Naive thymus-derived CD8-positive, alpha-beta T cell (primary cell): ENCODE measurements around the gene SLC35F3. TPM values are rescaled to one million over a fixed set of nuclear protein-coding genes. Genes with fewer than 3 reads are reported as not detected.
"Not testable (repeated sequence)": the region's sequence is repeated elsewhere in the genome, so short reads cannot be mapped to it uniquely, and the experiment has no call there.

Source experiments
- ATAC-seq, 2 donors: fragments of 150-1000 bp; cut with Tn5 transposase in 1 of 2; sonication (Bioruptor Pico), chemical (Tn5 transposase) in 1 of 2; 1 replicate in 1 of 2; 2 replicates in 1 of 2; pipeline ENCODE4 v1.10.0; 2021; ENCODE audit warnings: mild to moderate bottlenecking in 2 of 2, moderate library complexity in 2 of 2
- POLR2A ChIA-PET: fragments of 350-600 bp; sonication (Branson Sonifier 250); formaldehyde crosslinking; loops from one replicate; lab custom pipeline; 2021; ENCODE audit warnings: antibody characterized with exemption; lab: Charles Lee
- DNase-seq, 10 donors: peaks; one replicate each; pipeline versions ENCODE4 v3.0.0 to v3.0.0-alpha.2; 2020 to 2022
- H3K27ac Mint-ChIP-seq, 10 donors: one replicate each; pipeline ENCODE4 v1.8.0; 2020 to 2022; ENCODE audit warnings: mild to moderate bottlenecking in 10 of 10, mixed read lengths in 10 of 10, moderate library complexity in 4 of 10, inconsistent platforms in 1 of 10
- H3K27me3 Mint-ChIP-seq, 5 donors: one replicate each; pipeline ENCODE4 v1.8.0; 2021 to 2022; ENCODE audit warnings: mixed read lengths in 5 of 5
- H3K36me3 Mint-ChIP-seq, 3 donors: one replicate each; pipeline ENCODE4 v1.8.0; 2020 to 2022; ENCODE audit warnings: mixed read lengths in 3 of 3, mild to moderate bottlenecking in 2 of 3, inconsistent platforms in 1 of 3
- H3K4me1 Mint-ChIP-seq, 4 donors: one replicate each; pipeline ENCODE4 v1.8.0; 2021 to 2022; ENCODE audit warnings: mixed read lengths in 4 of 4
- H3K4me3 Mint-ChIP-seq, 10 donors: one replicate each; pipeline ENCODE4 v1.8.0; 2020 to 2022; ENCODE audit warnings: mild to moderate bottlenecking in 10 of 10, mixed read lengths in 10 of 10, moderate library complexity in 6 of 10, inconsistent platforms in 1 of 10
- H3K9me3 Mint-ChIP-seq, 9 donors: one replicate each; pipeline ENCODE4 v1.8.0; 2020 to 2022; ENCODE audit warnings: mixed read lengths in 9 of 9, mild to moderate bottlenecking in 3 of 9, inconsistent platforms in 1 of 9, moderate library complexity in 1 of 9
- polyA plus RNA-seq, 3 donors: library from polyadenylated mRNA; unstranded; fragments of 300-500 nt; fragmentation: Illumina TruSeq; gene quantifications; one replicate each; pipeline ENCODE4 v1.2.3, GENCODE V29; 2021
- total RNA-seq, 8 experiments: library from RNA in 2 of 8; stranded (reverse) in 2 of 8; gene quantifications; one replicate each; pipeline ENCODE4 v1.2.3 and lab custom pipeline; 2021 to 2026

The SLC35F3 gene
- total and polyA plus RNA-seq, 5 experiments from 2014 or later: 0.06 to 0.63 (median 0.33) TPM; not detected in 1

DNA sequence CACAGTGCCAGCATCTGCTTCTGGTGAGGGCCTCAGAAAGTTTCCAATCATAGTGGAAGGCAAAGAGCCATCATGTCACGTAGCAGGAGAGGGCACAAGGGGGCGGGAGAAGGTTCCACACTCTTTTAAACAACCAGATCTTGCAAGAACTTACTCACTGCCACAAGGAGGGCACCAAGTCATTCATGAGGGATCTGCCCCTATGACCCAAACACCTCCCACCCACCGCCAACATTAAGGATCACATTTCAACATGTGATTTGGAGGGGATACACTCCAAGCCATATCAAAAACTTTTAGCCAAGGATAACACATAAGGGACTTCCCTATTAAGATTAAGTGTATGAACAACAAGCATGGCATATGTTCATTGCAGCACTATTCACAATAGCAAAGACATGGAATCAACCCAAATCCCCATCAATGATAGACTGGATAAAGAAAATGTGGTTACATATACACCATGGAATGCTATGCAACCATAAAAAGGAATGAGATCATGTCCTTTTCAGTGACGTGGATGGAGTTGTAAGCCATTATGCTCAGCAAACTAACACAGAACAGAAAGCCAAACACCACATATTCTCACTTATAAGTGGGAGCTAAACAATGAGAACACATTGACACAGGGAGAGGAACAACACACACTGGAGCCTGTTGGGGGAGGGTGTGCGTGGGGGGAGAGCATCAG, 19.9 kb upstream of the SLC35F3 start:
- DNase-seq (no peak), ATAC-seq (no peak)
- Mint-ChIP-seq H3K27ac (no peak overlapping the region), H3K27me3 (peaks cover 14 to 66% (median 20%) of the 10 kb centered on the region in 5 donors), H3K4me3 (no peak overlapping the region), H3K4me1 (no peaks in the 10 kb centered on the region), H3K36me3 (peaks cover 0 to 33% (median 0%) of the 10 kb centered on the region in 3 donors), H3K9me3 (peaks cover 8 to 51% (median 24%) of the 10 kb centered on the region in 9 donors)
- POLR2A ChIA-PET: no interaction called here

DNA sequence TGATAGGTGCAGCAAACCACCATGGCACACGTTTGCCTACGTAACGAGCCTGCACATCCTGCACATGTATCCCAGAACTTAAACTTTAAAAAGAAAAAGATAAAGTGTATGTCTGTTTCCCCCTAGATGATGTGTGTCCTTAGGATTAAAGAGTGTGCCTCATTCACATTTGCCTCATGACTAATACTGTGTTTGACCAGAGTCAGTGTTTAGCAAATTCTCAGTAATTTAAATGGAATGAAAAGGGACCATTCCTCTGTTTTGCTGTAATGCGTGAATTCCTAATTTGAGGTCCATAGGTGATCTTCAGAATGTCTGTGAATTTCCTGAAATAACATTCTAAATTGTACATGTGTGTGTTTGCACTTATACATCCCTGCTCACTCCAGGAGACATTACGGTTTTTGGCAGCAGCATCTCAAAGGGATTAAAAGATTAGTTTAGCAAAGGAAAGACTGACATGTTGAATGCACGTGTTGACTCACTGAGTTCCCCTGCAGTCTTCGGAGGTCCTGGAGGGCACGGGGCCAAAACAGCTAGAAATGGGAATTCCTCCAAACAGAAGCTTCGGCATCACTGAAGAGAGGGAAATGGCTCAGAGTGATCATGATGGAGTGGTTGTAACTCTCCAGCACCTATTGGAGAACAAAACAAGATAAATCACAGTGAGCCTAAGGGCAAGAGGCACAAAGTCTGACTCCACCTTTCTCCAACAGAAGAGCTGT, 19.1 kb upstream of the SLC35F3 start:
- no peak overlapping the region for H3K4me3 Mint-ChIP-seq

DNA sequence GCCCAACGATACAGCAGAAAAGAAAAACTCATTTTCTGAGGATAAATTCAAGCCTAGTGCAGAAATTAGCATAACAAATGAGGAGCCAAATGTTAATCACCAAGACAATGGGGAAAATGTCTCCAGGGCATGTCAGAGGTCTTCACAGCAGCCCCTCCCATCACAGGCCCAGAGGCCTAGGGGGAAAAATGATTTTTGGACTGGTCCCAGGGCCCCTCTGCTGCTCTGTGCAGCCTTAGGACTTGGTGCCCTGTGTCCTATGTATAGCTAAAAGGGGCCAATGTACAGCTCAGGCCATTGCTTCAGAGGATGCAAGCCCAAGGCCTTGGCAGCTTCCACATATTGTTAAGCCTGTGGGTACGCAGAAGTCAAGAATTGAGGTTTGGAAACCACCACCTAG, 13.3 kb upstream of the SLC35F3 start:
- H3K9me3 Mint-ChIP-seq: peaks cover 8 to 60% (median 29%) of the 10 kb centered on the region in 9 donors

More for the DNA sequence above, 19.1 kb upstream of the SLC35F3 start:
- H3K27ac Mint-ChIP-seq: no peak overlapping the region
- H3K9me3 Mint-ChIP-seq: peaks cover 5 to 51% (median 23%) of the 10 kb centered on the region in 9 donors
- peaks cover 0 to 30% (median 0%) of the 10 kb centered on the region in 3 donors for H3K36me3 Mint-ChIP-seq
- POLR2A ChIA-PET: no interaction called here
- ATAC-seq: no peak
- peaks cover 12 to 60% (median 20%) of the 10 kb centered on the region in 5 donors for H3K27me3 Mint-ChIP-seq
- no peaks in the 10 kb centered on the region for H3K4me1 Mint-ChIP-seq
- no peak for DNase-seq

DNA sequence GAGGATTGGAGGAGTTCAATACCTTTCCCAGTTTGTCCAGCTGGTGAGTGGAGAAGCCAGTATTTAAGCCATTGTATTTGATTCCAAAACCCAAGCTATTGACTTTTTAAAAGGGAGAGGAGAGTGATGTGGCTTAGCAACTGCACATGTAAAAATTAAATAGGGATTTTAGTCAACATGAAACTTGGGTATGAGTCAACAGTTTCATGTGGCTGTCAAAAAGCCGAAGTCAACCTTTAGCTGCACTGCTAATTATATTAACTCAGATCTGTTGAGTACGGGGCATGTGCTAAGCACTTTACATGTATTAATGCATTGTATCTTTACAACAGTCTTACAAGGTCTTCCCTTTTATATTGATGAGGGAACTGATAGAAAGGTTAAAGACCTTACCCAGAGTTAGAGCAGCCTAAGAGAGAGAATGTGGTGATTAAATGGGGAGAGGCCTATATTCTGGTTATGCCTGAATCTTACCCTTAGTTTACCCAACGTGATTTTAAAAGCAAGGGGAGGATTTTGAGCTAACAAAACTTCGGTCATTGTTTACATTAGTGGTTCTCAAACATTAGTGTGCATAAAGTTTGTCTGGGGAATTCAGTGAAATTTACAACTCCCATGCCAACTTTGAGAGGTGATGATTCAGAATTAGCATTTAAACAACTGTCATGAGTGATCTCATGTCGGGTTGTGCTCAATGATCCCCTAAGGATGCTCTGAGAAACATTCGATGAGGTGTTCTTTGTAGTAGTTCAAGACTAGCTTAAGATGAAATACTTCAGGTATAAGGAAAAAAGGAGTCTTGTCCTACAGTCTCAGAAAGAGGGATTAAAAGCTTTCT, 6.9 kb upstream of the SLC35F3 start:
- Mint-ChIP-seq H3K27ac (no peak overlapping the region), H3K4me1 (no peaks in the 10 kb centered on the region), H3K36me3 (peaks cover 0 to 8% (median 0%) of the 10 kb centered on the region in 3 donors), H3K27me3 (peaks cover 5 to 35% (median 15%) of the 10 kb centered on the region in 5 donors), H3K9me3 (peaks cover 0 to 8% (median 4%) of the 10 kb centered on the region in 9 donors), H3K4me3 (no peak overlapping the region)
- ATAC-seq (no peak), DNase-seq (no peak)
- POLR2A ChIA-PET: no interaction called here

More for the DNA sequence above, 13.3 kb upstream of the SLC35F3 start:
- DNase-seq, H3K4me3 Mint-ChIP-seq, ATAC-seq, H3K4me1 Mint-ChIP-seq, POLR2A ChIA-PET, H3K27ac Mint-ChIP-seq: not testable (repeated sequence)
- H3K27me3 Mint-ChIP-seq: peaks cover 4 to 27% (median 10%) of the 10 kb centered on the region in 5 donors
- peaks cover 0 to 29% (median 0%) of the 10 kb centered on the region in 3 donors for H3K36me3 Mint-ChIP-seq

DNA sequence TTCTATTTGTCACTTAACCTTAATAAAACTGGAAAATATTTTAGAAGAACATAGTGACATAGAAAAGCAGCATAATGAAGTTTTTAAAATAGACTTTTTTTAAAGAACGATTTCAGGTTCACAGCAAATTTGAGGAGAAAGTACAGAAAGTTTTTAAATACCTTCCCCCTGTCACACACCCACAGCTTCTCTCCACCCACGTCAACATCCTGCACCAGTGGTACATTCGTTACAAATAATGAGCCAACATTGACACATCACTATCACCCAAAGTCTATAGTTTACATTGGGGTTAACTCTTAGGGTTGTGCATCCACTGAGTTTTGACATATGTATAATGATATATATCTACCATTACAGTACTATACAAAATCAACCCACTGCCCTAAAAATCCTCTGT, 3.0 kb upstream of the SLC35F3 start:
- ATAC-seq (no peak), DNase-seq (no peak)
- Mint-ChIP-seq H3K4me3 (no peak overlapping the region), H3K27me3 (peaks cover 24 to 62% (median 37%) of the 10 kb centered on the region in 5 donors), H3K9me3 (peaks cover 0 to 12% (median 5%) of the 10 kb centered on the region in 9 donors), H3K4me1 (peaks cover 2 to 8% (median 7%) of the 10 kb centered on the region in 4 donors), H3K27ac (no peak overlapping the region), H3K36me3 (peaks cover 0 to 4% (median 2%) of the 10 kb centered on the region in 3 donors)
- POLR2A ChIA-PET: no interaction called here

DNA sequence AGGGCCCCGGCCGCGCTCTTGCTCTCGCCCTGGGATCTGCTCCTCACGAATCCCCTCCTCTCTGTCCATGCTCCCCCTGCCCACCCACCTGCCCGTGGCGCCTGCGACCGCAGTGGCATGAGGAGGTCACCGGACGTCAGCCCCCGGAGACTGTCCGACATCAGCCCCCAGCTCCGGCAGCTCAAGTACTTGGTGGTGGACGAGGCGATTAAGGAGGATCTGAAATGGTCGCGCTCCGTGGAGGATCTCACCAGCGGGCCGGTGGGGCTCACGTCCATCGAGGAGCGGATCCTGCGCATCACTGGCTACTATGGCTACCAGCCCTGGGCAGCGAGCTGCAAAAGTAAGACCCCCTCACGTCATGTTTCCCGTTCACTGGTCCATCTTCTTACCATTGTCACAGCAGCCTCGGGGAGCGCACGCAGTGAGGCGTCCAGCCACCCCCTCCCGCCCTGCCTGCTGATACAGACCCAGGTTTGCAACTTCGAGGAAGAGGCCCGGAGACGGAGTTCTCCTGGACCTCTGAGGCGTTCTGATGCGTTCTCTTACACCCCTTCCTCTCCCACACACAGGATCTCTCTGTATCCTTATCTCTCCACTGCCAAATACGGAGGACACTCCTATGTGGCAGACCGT, 1.1 kb downstream of the SLC35F3 start:
- Mint-ChIP-seq H3K9me3 (peaks cover 0 to 18% (median 2%) of the 10 kb centered on the region in 9 donors), H3K36me3 (peaks cover 0 to 4% (median 2%) of the 10 kb centered on the region in 3 donors), H3K4me1 (peaks cover 2 to 8% (median 7%) of the 10 kb centered on the region in 4 donors), H3K4me3 (peak overlapping the region in 2 of 10 donors; percentile 15 to 19), H3K27me3 (peaks cover 29 to 74% (median 55%) of the 10 kb centered on the region in 5 donors), H3K27ac (no peak overlapping the region)
- ATAC-seq (no peak), DNase-seq (no peak)
- POLR2A ChIA-PET: no interaction called here

DNA sequence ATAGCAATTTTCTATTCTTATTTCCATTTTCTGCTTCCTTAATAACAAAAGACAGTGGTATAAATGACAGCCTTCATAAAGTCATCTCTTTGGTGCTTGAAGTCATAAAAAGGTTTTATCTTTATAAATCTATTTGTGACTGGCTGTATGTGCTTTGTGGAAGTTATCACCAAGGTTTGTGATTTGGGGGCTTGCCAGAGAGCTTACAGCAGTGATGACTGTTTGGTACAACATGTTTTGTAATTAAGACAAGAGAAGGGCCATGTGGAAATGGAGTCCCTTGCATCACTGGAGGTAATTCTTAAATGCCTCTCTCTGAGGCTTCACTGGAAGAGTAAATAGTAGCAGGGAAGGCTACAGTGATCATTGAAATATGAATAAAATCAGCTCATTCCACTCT, 2.7 kb downstream of the SLC35F3 start:
- POLR2A ChIA-PET: no interaction called here
- Mint-ChIP-seq H3K27ac (no peak overlapping the region), H3K9me3 (peaks cover 0 to 18% (median 2%) of the 10 kb centered on the region in 9 donors), H3K4me3 (no peak overlapping the region), H3K4me1 (peaks cover 2 to 8% (median 7%) of the 10 kb centered on the region in 4 donors), H3K36me3 (peaks cover 0 to 4% (median 2%) of the 10 kb centered on the region in 3 donors), H3K27me3 (peaks cover 25 to 76% (median 59%) of the 10 kb centered on the region in 5 donors)
- no peak for DNase-seq
- ATAC-seq: no peak

DNA sequence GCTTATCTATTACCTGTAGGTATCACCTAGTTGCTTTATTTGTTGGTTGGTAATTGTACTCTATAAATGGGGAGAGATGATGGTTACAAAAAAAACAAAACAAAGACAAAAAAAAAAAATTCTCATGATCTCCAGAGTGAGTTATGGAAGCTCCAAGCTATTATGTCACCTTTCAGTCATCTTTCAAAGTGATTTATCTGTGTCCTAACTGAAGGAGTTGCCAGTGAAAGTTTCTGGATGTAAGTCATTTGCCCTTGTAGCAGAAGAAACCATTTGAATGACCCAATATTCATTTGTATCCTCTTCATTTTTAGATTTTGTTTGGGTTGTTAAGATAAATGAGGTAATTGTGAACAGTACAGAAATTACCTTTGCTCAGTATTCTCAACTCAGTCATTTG, 3.6 kb downstream of the SLC35F3 start:
- H3K27me3 Mint-ChIP-seq: peaks cover 21 to 67% (median 52%) of the 10 kb centered on the region in 5 donors
- H3K27ac Mint-ChIP-seq: no peak overlapping the region
- no peak overlapping the region for H3K4me3 Mint-ChIP-seq
- DNase-seq: no peak
- peaks cover 0 to 18% (median 2%) of the 10 kb centered on the region in 9 donors for H3K9me3 Mint-ChIP-seq
- peaks cover 0 to 4% (median 2%) of the 10 kb centered on the region in 3 donors for H3K36me3 Mint-ChIP-seq
- POLR2A ChIA-PET: no interaction called here
- no peak for ATAC-seq
- peaks cover 2 to 8% (median 7%) of the 10 kb centered on the region in 4 donors for H3K4me1 Mint-ChIP-seq

DNA sequence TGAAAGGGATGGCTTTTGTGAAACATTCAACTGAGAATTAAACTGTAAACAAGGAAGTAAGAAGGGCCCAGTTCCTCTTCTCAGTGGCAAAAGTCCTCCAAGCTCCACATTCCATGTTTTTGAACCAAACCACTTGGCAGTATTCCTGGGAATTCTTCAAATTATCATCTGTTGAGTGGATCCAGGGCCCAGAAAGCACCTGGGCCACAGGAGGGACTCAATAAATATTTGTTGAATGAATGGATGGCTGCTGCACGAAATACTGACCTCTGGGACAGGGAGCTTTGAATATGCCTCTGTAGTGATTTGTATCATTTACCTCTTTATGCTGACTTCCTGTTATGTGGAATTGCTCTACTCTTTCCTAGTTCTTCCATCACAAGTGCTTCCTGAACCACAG, 4.7 kb downstream of the SLC35F3 start:
- peaks cover 0 to 2% (median 2%) of the 10 kb centered on the region in 3 donors for H3K36me3 Mint-ChIP-seq
- H3K4me3 Mint-ChIP-seq: no peak overlapping the region
- DNase-seq (no peak), ATAC-seq (no peak)
- H3K27ac Mint-ChIP-seq: no peak overlapping the region
- peaks cover 13 to 56% (median 42%) of the 10 kb centered on the region in 5 donors for H3K27me3 Mint-ChIP-seq
- POLR2A ChIA-PET: no interaction called here
- peaks cover 2 to 7% (median 5%) of the 10 kb centered on the region in 4 donors for H3K4me1 Mint-ChIP-seq
- H3K9me3 Mint-ChIP-seq: peaks cover 0 to 7% (median 2%) of the 10 kb centered on the region in 9 donors

DNA sequence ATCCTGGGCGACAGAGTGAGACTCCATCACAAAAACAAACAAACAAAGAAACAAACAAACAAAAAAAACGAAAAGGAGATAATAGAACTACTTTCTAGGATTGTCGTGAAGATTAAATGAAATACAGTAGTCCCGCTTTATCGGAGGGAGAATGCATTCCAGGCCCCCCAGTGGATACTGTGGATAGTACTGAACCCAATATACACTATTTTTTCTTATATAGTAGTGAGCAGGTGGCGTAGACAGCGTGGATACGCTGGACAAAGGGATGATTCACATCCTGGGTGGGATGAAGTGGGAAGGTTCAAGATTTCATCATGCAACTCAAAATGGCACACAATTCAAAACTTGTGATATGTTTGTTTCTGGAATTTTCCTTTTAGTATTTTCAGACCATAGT, 8.0 kb downstream of the SLC35F3 start:
- H3K27ac Mint-ChIP-seq: no peak overlapping the region
- H3K36me3 Mint-ChIP-seq: peaks cover 0 to 5% (median 0%) of the 10 kb centered on the region in 3 donors
- peaks cover under 1 to 29% (median 21%) of the 10 kb centered on the region in 5 donors for H3K27me3 Mint-ChIP-seq
- no peak for DNase-seq
- POLR2A ChIA-PET: no interaction called here
- no peak for ATAC-seq
- H3K4me3 Mint-ChIP-seq: no peak overlapping the region
- peaks cover 4 to 21% (median 7%) of the 10 kb centered on the region in 9 donors for H3K9me3 Mint-ChIP-seq
- H3K4me1 Mint-ChIP-seq: no peaks in the 10 kb centered on the region

DNA sequence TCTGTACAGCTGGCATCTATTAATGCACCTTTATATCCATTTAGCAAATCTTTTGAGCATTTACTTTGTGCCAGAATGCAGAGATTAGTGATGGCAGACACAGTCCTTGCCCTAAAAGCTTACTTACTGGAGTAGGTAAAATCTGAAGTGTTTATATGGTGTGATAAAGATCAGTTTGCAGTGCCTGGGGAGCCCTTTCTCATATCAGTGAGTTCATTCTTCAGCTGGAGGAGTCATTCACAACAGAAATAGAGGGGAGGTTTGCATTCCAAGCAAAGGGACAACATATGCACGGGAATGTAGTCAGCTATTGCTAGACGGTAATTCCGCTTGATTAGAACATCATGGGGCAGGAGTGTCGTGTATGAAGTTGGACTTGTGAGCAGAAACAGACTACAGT, 8.4 kb downstream of the SLC35F3 start:
- Mint-ChIP-seq H3K4me1 (no peaks in the 10 kb centered on the region), H3K27me3 (peaks cover 2 to 24% (median 20%) of the 10 kb centered on the region in 5 donors), H3K4me3 (no peak overlapping the region), H3K36me3 (peaks cover 0 to 5% (median 0%) of the 10 kb centered on the region in 3 donors), H3K27ac (no peak overlapping the region), H3K9me3 (peaks cover 4 to 21% (median 7%) of the 10 kb centered on the region in 9 donors)
- POLR2A ChIA-PET: no interaction called here
- ATAC-seq (no peak), DNase-seq (no peak)

DNA sequence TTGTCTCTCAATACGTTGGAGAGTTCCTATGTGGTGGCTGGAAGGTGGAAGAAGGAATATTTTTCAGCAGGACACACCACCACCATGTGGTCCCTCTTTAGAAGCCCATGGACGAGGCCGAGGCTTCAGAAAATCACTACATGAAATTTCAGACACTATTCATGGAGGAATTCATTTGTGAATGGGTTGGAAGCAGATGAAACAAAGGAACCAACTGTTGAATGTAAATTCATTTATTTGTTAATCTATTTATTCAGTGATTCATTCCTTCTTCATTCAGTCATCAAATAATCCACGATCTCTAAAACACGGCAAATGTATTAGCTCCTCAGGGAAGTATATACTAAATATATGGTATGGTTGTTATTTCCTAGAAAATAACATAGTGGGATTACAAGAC, 12.2 kb downstream of the SLC35F3 start:
- Mint-ChIP-seq H3K9me3 (peaks cover 0 to 21% (median 8%) of the 10 kb centered on the region in 9 donors), H3K4me1 (no peaks in the 10 kb centered on the region), H3K27ac (no peak overlapping the region), H3K27me3 (peaks cover 0 to 7% (median 1%) of the 10 kb centered on the region in 5 donors), H3K36me3 (peaks cover 0 to 5% (median 0%) of the 10 kb centered on the region in 3 donors), H3K4me3 (no peak overlapping the region)
- DNase-seq: no peak
- ATAC-seq: no peak
- POLR2A ChIA-PET: no interaction called here
